Stimulated activated CD8-positive, alpha-beta memory T cell treated with anti-CD3 and anti-CD28 coated beads, Interleukin-7, amount 100 ng/mL, for 24 hours (primary cell): Measurements from ENCODE around the gene SIK2.
"Not testable (repeated sequence)": the region's sequence is repeated elsewhere in the genome, so short reads cannot be mapped to it uniquely, and the experiment has no call there.

Experiments used
- DNase-seq: peaks from one replicate; pipeline ENCODE4 v3.0.0-alpha.2; 2020; ENCODE audit warnings: low read depth

SIK2 gene

GRCh38 chr11:111699579-111700156, 97.4 kb downstream of the SIK2 start:
- DNase-seq = no peak

DNA sequence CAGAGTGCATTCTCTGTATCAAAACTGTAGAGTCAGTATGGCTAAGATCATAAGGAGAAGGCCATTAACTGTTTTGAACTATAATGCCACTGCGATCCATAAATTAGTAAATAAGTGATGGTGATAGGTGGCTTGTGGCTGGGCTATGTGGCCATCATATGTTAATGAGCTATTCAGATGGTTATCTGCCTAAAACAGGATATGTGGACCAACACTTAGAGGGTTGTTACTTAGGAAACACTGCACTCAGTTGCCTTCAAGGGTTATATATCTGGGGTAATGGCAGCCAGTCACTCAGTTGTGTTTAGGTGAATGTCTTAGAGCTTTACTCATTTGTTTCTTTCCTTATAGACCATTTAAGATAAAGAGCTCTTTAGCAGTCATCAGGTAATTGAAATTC, 97.9 kb downstream of the SIK2 start:
- DNase-seq = no peak

GRCh38 chr11:111702623-111703022, 100.4 kb downstream of the SIK2 start:
- no peak for DNase-seq

GRCh38 chr11:111703576-111703975, 101.3 kb downstream of the SIK2 start:
- no peak for DNase-seq

- no peak for DNase-seq
Measured at GRCh38 chr11:111707039-111707690, 104.9 kb downstream of the SIK2 start.

GRCh38 chr11:111707691-111708067, 105.4 kb downstream of the SIK2 start:
- no peak for DNase-seq

DNA sequence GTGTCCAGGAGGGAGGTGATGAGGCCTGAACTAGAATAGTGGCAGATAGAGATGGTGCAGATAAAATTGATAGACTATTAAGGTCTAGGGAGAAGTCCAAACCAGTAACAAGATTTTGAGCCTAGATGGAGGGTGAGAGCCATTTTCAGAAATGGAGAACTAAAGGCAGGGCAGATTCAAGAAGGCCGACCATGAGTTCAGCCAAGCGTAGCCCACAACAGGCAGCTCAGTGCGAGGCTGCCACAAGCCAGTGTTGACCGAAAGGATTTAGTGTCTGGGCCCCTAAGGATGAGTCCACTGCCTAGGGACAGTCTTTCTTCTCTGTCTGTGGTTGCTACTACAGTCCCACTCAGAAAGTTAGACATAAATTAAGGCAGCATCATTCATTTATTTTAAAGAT, 112.3 kb downstream of the SIK2 start:
- DNase-seq = no peak

DNA sequence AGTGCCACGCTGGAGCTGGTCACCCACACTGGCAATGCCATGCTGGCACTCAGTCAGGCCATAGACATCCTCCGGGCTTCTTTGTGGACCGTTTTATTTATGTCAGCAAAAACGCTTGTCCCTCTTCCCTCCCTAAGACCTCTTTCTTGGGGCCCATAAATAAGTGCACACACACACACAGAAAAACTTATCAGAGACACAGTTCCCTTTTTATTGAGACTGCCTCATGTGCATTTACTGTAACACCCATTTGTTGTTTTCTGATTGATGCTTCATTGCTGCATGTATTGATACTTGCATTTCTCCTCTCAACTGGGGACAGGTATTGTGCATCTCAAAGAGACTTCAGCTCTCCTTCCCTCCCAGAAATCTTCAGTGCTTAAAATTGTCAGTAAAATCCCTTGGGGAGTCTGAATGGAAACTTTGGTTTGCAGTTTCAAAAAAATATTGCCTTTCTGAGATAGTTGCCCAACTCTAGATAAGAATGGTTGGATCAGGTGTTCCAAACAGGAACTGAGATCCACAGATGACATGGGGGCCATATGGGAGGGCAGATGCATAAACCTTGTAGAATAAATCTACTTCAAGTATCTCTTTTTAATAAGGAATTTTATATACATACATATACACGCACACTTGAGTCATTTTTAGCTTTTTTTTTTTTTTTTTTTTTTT, 113.0 kb downstream of the SIK2 start:
- DNase-seq = no peak

DNA sequence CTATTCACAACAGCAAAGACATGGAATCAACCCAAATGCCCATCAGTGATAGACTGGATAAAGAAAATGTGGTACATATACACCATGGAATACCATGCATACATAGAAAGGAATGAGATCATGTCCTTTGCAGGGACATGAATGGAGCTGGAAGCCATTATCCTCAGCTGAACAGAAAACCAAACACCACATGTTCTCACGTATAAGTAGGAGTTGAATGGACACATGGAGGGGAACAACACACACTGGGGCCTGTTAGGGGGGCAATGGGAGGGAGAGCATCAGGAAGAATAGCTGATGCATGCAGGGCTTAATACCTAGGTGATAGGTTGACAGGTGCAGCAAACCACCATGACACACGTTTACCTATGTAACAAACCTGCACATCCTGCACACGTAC, 115.4 kb downstream of the SIK2 start:
- DNase-seq = not testable (repeated sequence)

DNA sequence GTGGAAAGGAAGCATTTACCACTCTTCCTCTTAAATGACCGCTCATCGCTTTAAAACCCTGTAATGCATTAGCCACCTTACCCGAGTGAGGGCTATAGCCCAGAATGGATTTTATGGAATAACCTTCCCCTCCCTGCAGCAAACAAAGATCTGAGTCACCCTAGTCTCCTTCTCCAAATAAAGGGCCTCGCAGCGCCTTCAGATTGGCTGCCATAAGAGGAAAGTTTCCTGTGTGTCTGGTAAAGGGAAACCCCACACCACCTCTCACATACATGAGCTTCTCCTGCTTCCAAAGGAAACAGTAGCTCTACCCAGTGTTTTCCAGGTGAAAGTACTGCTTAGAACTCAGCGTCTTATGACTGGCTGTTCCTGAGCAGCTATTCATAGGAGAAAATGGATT, 116.2 kb downstream of the SIK2 start:
- DNase-seq = no peak

DNA sequence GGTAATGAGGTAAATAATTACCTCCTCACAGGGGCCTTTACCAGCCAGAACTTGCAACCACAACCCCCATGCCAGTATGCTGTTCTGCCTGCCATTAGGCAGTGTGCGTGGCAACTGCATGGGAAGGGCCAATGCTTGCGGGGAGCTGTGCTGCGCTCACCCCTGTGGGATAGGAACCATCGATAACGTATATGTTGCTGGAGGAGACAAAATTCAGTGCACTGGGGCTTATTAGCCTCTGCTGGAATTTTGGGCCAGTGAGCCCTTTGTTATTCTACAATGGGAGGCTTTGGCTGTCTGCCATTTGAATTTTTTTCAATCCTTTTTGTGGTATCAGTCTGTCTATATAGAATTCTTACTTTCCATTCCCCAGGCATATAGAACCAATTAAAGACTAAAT, 116.6 kb downstream of the SIK2 start:
- no peak for DNase-seq

DNA sequence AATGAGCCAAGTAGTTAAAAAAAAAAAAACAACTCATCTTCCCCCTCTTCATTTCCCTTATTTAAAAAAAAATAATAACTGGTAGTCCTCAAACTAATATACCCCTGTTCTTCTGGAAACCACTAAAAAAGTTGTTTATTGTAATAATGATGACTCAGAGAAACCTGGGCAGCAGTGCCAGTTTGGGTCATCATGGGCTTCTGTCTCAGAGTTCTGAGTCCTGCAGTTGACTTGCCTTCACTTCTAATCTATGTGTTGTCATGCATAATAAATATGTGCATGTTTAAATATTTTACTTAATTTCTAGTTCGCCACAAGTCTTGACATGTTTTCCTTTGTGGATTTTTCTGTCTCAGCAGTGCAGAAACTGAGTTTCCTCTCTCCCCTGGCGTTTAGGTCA, 117.1 kb downstream of the SIK2 start:
- no peak for DNase-seq

DNA sequence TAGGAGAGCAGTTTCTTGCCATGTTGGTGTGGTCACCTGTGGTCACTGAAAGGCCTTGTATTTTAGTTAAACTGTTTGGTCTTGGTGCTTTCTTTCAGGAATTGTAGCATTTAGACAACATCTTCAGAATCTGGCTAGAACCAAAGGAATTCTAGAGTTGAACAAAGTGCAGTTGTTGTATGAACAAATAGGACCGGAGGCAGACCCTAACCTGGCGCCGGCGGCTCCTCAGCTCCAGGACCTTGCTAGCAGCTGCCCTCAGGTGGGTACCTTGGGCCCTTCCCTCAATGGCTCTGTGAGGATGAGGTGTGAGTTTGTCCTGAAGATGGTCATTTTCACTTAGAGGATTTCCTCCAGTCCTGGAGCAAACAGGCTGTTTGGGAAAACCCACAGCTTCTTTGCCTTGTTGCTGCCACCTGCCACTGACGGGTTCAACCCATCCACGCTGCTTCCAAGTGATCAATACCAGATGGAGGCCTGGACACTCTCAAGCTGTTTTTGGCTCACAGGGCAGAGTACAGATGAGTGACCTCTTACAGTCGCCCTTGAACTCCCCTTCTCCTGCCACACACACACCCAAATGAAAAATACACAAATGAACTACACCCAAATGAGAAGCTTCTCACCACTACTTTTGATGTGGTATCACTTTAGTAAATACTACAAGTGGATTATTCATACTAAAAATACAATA, 118.7 kb downstream of the SIK2 start:
- DNase-seq = no peak

DNA sequence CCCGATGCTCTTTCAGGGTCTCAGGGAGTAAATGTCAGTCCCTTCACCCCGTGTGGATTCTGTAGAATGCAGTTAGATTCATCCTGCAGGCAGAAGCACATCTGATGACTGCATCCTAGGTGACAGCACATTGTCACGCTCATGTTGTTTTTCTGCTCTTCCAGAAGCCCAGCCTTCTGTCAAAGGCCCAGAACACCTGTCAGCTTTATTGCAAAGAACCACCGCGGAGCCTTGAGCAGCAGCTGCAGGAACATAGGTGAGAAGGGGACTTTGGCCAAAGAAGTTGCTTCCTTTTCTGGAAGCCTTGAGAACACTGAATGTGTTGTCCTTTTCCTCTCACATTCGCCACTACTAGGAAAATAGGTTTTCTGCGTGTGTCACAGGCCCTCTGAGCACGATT, 120.3 kb downstream of the SIK2 start:
- DNase-seq = no peak

DNA sequence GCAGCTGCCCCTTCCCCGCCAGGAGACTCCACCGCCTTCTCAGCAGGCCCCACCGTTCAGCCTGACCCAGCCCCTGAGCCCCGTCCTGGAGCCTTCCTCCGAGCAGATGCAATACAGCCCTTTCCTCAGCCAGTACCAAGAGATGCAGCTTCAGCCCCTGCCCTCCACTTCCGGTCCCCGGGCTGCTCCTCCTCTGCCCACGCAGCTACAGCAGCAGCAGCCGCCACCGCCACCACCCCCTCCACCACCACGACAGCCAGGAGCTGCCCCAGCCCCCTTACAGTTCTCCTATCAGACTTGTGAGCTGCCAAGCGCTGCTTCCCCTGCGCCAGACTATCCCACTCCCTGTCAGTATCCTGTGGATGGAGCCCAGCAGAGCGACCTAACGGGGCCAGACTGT, 121.3 kb downstream of the SIK2 start:
- DNase-seq = no peak

- DNase-seq = no peak
Measured at GRCh38 chr11:111724615-111725129, 122.4 kb downstream of the SIK2 start.

GRCh38 chr11:111725621-111726020, 123.4 kb downstream of the SIK2 start:
- DNase-seq = no peak

GRCh38 chr11:111726301-111726713, 124.1 kb downstream of the SIK2 start:
- DNase-seq = no peak

DNA sequence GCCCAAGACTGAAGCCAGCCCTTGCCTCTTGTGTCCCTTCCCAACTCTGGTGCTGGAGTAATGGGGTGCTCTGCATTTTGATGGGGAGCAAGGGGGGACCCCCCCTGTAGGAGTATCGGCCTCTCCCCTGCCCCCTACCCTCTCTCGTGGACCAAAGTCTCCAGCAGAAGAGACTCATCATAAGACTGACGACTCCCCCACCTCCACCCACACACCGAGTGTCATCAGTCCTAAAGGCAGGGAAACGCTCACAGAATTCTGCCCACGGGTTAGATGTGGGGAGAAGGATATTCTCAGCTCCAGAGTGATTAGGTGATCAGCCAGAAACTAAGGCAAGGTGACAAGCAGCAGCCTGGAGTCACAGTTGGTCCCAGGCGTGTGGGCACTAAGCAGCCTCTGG, 125.2 kb downstream of the SIK2 start:
- no peak for DNase-seq

DNA sequence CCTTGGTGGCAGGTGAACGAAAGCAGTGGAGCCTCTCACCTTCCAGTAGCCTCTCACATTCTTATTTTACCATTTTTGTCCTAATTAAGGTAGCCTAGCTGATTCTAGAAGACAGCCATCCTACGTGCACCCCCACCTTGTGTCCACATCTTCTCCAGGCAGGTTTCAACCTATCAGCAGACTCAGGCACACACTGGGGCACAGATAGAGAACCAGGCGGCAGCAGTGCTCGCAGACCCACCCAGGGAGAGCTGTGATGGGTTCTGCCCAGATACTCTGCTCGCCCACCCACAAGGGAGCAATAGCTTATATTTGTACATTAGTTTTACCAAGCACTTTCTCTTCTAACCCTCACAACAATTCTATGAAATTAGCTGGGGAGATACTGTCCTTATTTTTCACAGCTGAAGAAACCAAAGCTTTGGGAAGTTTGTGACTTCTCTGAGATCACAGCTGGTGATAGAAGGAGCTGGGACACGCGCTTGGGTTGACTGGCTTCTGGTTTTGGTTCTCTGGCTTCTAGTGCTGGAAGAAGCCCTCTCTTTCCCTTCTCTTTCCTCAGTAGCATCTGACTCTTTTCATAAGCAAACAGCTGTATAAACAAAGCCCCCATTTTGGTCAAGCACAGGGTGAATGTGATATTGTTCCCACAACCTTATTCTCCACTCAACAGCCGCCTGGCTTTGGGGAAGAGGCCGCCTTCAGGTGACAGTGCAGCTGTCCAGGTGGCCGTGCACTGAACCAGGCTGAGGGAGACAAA, 127.0 kb downstream of the SIK2 start:
- no peak for DNase-seq

GRCh38 chr11:111729831-111730311, 127.6 kb downstream of the SIK2 start:
- no peak for DNase-seq
